Testis (tissue), 2 donors: ENCODE measurements around the gene ARHGDIB.

Experiments
- CTCF ChIP-seq, 3 experiments: fragments of 450-650 bp in 2 of 3; fragments of 200-600 bp in 1 of 3; sonication (generic) in 1 of 3; IDR thresholded peaks; one replicate each; pipeline ENCODE4 v1.5.1; 2016 to 2019; ENCODE audit warnings: antibody characterized with exemption in 3 of 3, mild to moderate bottlenecking in 2 of 3, moderate library complexity in 1 of 3
- POLR2A ChIP-seq: fragments of 450-650 bp; IDR thresholded peaks from one replicate; pipeline ENCODE4 v1.6.1; 2017; ENCODE audit warnings: antibody characterized with exemption, mild to moderate bottlenecking, moderate library complexity

DNA sequence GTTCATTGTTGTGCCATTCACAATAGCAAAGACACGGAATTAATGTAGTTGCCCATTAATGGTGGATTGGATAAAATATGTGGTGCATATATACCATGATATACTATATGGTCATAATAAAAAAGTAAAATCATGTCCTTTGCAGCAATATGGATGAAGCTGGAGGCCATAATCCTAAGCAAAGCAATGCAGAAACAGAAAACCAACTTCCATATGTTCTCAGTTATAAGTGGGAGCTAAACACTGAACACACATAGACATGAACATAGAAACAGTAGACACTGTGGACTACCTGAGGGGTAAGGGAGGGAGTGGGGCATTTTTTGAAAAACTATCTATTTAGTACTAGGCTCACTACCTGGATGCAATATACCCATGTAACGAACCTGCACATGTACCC, 20.0 kb downstream of the ARHGDIB start:
- TF ChIP-seq POLR2A (no peak), CTCF (IDR thresholded peaks at IDR 0.05) (no peak)
